ENCODE measurements around the gene RNU6-9. TPM values are rescaled to one million over a fixed set of nuclear protein-coding genes. Genes with fewer than 3 reads are reported as not detected.

Gene RNU6-9
- total RNA-seq, 4 donors from 2014 or later = not detected

DNA sequence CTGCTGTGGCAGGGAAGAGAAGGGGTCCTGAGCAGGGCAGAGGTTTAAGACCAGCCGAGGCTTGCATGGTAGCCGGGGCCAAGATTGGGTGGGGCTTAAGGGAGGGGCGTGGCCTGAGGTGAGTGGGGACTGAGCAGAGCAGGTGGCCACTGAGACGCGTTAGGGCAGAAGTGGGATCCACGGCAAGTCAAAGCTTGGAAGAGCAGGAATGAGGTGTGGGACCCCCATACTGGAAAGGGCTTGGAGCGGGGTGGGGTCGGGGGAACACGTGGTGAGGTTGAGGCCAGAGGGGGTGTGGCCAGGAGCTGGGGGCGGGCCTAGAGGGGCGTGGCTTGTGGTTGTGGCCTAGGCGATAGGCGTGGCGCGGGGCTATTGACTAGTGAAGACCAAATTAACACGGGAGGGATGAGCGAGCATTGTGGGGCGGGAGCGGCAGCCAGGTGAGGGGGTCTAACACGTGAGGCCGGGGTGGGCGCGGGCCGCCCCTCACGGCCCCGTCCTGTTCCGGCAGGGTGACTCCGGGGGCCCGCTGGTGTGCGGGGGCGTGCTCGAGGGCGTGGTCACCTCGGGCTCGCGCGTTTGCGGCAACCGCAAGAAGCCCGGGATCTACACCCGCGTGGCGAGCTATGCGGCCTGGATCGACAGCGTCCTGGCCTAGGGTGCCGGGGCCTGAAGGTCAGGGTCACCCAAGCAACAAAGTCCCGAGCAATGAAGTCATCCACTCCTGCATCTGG is 30.5 kb upstream of the RNU6-9 start:
- Histone ChIP-seq H3K4me3 (no peak overlapping the region), H3K27ac (no peak overlapping the region), H3K9me3 (no peaks in the 10 kb centered on the region), H3K4me1 (peaks cover 0 to 17% of the 10 kb centered on the region in 2 donors), H3K27me3 (peaks cover 0 to 20% of the 10 kb centered on the region in 2 donors), H3K36me3 (no peaks in the 10 kb centered on the region)
- TF ChIP-seq, protein P1, sequence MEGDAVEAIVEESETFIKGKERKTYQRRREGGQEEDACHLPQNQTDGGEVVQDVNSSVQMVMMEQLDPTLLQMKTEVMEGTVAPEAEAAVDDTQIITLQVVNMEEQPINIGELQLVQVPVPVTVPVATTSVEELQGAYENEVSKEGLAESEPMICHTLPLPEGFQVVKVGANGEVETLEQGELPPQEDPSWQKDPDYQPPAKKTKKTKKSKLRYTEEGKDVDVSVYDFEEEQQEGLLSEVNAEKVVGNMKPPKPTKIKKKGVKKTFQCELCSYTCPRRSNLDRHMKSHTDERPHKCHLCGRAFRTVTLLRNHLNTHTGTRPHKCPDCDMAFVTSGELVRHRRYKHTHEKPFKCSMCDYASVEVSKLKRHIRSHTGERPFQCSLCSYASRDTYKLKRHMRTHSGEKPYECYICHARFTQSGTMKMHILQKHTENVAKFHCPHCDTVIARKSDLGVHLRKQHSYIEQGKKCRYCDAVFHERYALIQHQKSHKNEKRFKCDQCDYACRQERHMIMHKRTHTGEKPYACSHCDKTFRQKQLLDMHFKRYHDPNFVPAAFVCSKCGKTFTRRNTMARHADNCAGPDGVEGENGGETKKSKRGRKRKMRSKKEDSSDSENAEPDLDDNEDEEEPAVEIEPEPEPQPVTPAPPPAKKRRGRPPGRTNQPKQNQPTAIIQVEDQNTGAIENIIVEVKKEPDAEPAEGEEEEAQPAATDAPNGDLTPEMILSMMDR (IDR thresholded peaks at IDR 0.05) = no peak
- no peak for TF ChIP-seq POLR2A (IDR thresholded peaks at IDR 0.05)
- DNase-seq = peak; percentile 53 to 62
- intact Hi-C loops (cut with DNase I; ENCODE audit: low total_unique reads) = loop anchor here (10.0 kb wide), 1 partner anchor 122 kb away; the partner anchor contains the start of gene WDR18

DNA sequence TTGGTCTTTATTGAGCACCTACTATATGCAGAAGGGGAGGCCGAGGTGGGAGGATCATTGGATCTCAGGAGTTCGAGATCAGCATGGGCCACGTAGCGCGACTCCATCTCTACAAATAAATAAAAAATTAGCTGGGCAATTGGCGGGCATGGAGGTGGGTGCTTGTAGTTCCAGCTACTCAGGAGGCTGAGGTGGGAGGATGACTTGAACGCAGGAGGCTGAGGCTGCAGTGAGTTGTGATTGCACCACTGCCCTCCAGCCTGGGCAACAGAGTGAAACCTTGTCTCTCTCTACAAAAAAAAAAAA is 30.0 kb upstream of the RNU6-9 start:
- peaks cover 0 to 17% of the 10 kb centered on the region in 2 donors for H3K4me1 ChIP-seq
- no peak for DNase-seq
- no peak overlapping the region for H3K27ac ChIP-seq
- no peak overlapping the region for H3K4me3 ChIP-seq
- TF ChIP-seq, protein P1 (IDR thresholded peaks at IDR 0.05) = no peak
- no peak for TF ChIP-seq POLR2A (IDR thresholded peaks at IDR 0.05)
- intact Hi-C loops (cut with DNase I; ENCODE audit: low total_unique reads) = loop anchor here (10.0 kb wide), 1 partner anchor 122 kb away; the partner anchor contains the start of gene WDR18
- H3K36me3 ChIP-seq = no peaks in the 10 kb centered on the region
- H3K9me3 ChIP-seq = no peaks in the 10 kb centered on the region
- H3K27me3 ChIP-seq = peaks cover 0 to 20% of the 10 kb centered on the region in 2 donors

DNA sequence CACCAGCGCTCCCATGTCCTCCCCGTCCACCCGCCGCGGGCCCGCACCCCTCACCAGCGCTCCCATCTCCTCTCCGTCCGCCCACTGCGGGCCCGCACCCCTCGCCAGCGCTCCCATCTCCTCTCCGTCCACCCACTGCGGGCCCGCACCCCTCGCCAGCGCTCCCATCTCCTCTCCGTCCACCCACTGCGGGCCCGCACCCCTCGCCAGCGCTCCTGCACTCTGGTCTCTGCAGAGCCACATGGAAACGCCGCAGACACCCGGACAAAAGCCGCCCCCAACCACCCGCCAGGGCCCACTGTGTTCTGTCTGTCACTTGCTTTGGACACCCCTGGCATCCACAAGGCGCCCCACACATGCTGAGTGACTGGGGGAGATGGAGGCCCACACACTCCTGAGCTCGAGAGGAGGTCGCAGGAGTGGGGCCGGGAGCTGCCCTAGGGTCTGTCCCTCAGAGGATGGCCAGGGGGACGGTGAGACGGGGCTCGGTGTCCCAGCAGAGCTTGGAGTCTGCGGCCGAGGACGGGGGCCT is 26.4 kb upstream of the RNU6-9 start:
- no peaks in the 10 kb centered on the region for H3K27me3 ChIP-seq
- no peaks in the 10 kb centered on the region for H3K9me3 ChIP-seq
- TF ChIP-seq POLR2A (IDR thresholded peaks at IDR 0.05) = no peak
- TF ChIP-seq, protein P1 (IDR thresholded peaks at IDR 0.05) = no peak
- DNase-seq = no peak
- H3K36me3 ChIP-seq = no peaks in the 10 kb centered on the region
- intact Hi-C loops (cut with DNase I; ENCODE audit: low total_unique reads) = loop anchor here (5.0 to 10.0 kb wide), 2 partner anchors 50 to 118 kb away; partner anchors contain the start of genes KISS1R and WDR18
- H3K4me3 ChIP-seq = no peak overlapping the region
- no peak overlapping the region for H3K27ac ChIP-seq
- peaks cover 5 to 16% of the 10 kb centered on the region in 2 donors for H3K4me1 ChIP-seq

DNA sequence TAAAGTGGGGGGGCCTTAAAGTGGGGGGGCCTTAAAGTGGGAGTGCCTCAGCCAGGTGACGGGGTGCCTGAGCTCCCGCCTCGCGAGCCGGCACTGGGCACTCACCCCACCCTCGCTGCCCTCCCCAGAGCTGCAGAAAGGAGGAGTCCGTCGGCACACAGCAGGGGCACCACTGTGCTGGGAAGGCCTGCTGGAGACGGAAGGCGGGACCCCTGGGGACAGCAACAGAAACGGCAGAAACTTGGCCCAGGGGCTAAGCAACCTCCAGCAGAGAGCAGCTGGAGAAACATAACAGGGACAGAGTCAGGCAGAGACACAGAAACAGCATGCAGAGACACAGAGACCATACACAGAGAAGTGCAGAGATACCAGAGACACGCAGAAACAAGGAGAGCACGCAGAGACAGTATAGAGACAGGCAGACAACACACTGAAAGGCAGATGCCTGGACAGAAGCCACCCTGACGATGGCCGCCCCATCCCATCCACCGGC is 25.9 kb upstream of the RNU6-9 start:
- H3K4me3 ChIP-seq = no peak overlapping the region
- no peak overlapping the region for H3K27ac ChIP-seq
- no peak for DNase-seq
- H3K9me3 ChIP-seq = no peaks in the 10 kb centered on the region
- no peak for TF ChIP-seq POLR2A (IDR thresholded peaks at IDR 0.05)
- TF ChIP-seq, protein P1 (IDR thresholded peaks at IDR 0.05) = no peak
- intact Hi-C loops (cut with DNase I; ENCODE audit: low total_unique reads) = loop anchor here (5.0 to 10.0 kb wide), 2 partner anchors 50 to 117 kb away; partner anchors contain the start of genes KISS1R and WDR18
- H3K4me1 ChIP-seq = peaks cover 5 to 21% of the 10 kb centered on the region in 2 donors
- H3K27me3 ChIP-seq = no peaks in the 10 kb centered on the region
- H3K36me3 ChIP-seq = no peaks in the 10 kb centered on the region

All from uterus (tissue), 4 donors.